ENCODE measurements around the gene ATP10D.

The ATP10D gene

GRCh38 chr4:47642191-47642830 lies 157.2 kb downstream of the ATP10D start:
- Histone ChIP-seq H3K79me2 (ENCODE audit: control insufficient read depth, insufficient read depth, low read length, poor library complexity) (no peaks in the 10 kb centered on the region), H3K4me1 (ENCODE audit: control insufficient read depth in 1 of 2, insufficient read depth in 2 of 2, low read length in 2 of 2) (no peaks in the 10 kb centered on the region), H3K27ac (ENCODE audit: low read depth, low read length) (no peak overlapping the region), H2AK5ac (ENCODE audit: low read length) (no peak overlapping the region), H3K36me3 (ENCODE audit: control insufficient read depth in 1 of 2, insufficient read depth in 2 of 2, low read length in 2 of 2) (no peaks in the 10 kb centered on the region), H3K14ac (ENCODE audit: low read length) (no peak overlapping the region), H3K27me3 (ENCODE audit: insufficient read depth, low read length) (no peaks in the 10 kb centered on the region), H2BK5ac (ENCODE audit: low read depth, low read length, poor library complexity) (no peak overlapping the region), H3K9me3 (ENCODE audit: insufficient read depth, low read depth, low read length) (peaks cover 3% of the 10 kb centered on the region), H2AFZ (ENCODE audit: insufficient read depth, low read length, poor library complexity) (no peak overlapping the region), H3K9ac (ENCODE audit: low read length) (no peak overlapping the region), H2BK12ac (ENCODE audit: low read length) (no peak overlapping the region), H2BK120ac (ENCODE audit: insufficient read depth, low read length, poor library complexity) (no peak overlapping the region), H3K18ac (ENCODE audit: low read length) (no peak overlapping the region), H4K8ac (ENCODE audit: low read depth, low read length) (no peak overlapping the region), H3K4ac (ENCODE audit: low read depth, low read length) (no peak overlapping the region), H4K91ac (ENCODE audit: low read depth, low read length) (no peak overlapping the region), H3K4me3 (ENCODE audit: low read depth, low read length) (no peak overlapping the region), H3K79me1 (ENCODE audit: low read length) (no peaks in the 10 kb centered on the region), H3K23ac (ENCODE audit: low read length) (no peak overlapping the region), H3K4me2 (ENCODE audit: low read length) (no peak overlapping the region), H4K12ac (ENCODE audit: low read depth, low read length) (no peak overlapping the region)
- DNase-seq: no peak
- WGBS (ENCODE audit: extremely low coverage, insufficient coverage, insufficient read length): no CpG with 5 or more reads among the region's 6 CpGs
